Smooth muscle cell of the pulmonary artery (primary cell): ENCODE data around the gene LIMA1. TPM values are rescaled to one million over a fixed set of nuclear protein-coding genes. Genes with fewer than 3 reads are reported as not detected.

ENCODE experiments used
- total RNA-seq: library from RNA; depleted of rRNA; stranded (reverse); fragments of >200 nt; gene quantifications from 2 replicates; pipeline ENCODE4 v1.2.3, GENCODE V29; 2014

Gene LIMA1
- total RNA-seq = 102 and 123 TPM in 2 replicates

GRCh38 chr12:50283229-50283923, at the start of gene LIMA1:
Gene LIMA1, minus strand, starts transcription at chr12:50283520. Its CDS starts 34,769 bp downstream, at chr12:50248751.

GRCh38 chr12:50167049-50167828, 116.1 kb downstream of the LIMA1 start, which contains the start of gene CERS5:
Gene CERS5, minus strand, starts transcription at chr12:50167369. Its CDS starts 72 bp downstream, at chr12:50167297.

Other genes with a start within 250 kb of the LIMA1 start
- 3.5 and 3.6 TPM in 2 replicates for gene ASIC1, start 225.9 kb downstream of the LIMA1 start, total RNA-seq
- gene SMARCD1, start 198.2 kb downstream of the LIMA1 start, total RNA-seq = 31.9 and 37.6 TPM in 2 replicates
- gene GPD1, start 179.5 kb downstream of the LIMA1 start, total RNA-seq = 0.13 and 0.20 TPM in 2 replicates
- gene COX14, start 171.3 kb downstream of the LIMA1 start, total RNA-seq = 22.1 and 24.4 TPM in 2 replicates
- gene CERS5, start 116.2 kb downstream of the LIMA1 start, total RNA-seq = 72.0 and 77.0 TPM in 2 replicates
- gene FAM186A, start 113.1 kb upstream of the LIMA1 start, total RNA-seq = not detected in 2 replicates
- 40.0 and 49.1 TPM in 2 replicates for gene LARP4, start 117.4 kb upstream of the LIMA1 start, total RNA-seq
- gene DIP2B, start 221.5 kb upstream of the LIMA1 start, total RNA-seq = 25.7 and 34.1 TPM in 2 replicates